Measurements from ENCODE around the gene CADM1.

- TF ChIP-seq CTCF (optimal IDR thresholded peaks at IDR 0.05 in 1 of 3, IDR thresholded peaks at IDR 0.05 in 1 of 3, conservative IDR thresholded peaks at IDR 0.05 in 1 of 3; ENCODE audit: extremely low read depth in 1 of 3, insufficient read depth in 2 of 3, low read length in 3 of 3), result no peak
- no peak for TF ChIP-seq EZH2 (IDR thresholded peaks at IDR 0.05; ENCODE audit: low read length)
Measured at GRCh38 chr11:115447273-115447864, 56.8 kb downstream of the CADM1 start.

Data from keratinocyte (primary cell).